Spleen (tissue), 7 donors: ENCODE results near the gene CLCN7.

ENCODE experiments used
- POLR2AphosphoS5 ChIP-seq, 3 donors: sonication (generic); formaldehyde crosslinking; IDR thresholded peaks; one replicate each; pipeline ENCODE4 v1.5.1; 2017; ENCODE audit warnings: antibody characterized with exemption in 3 of 3
- TF ChIP-seq, protein P1 (sequence below), 11 experiments: fragments of 200-600 bp in 7 of 11; fragments of 450-650 bp in 4 of 11; sonication (generic) in 4 of 11; IDR thresholded peaks in 8 of 11; conservative IDR thresholded peaks in 3 of 11; 1 replicate in 7 of 11; 2 replicates in 4 of 11; pipeline versions ENCODE4 v1.4.0 to v1.8.0; 2016 to 2021; ENCODE audit warnings: antibody characterized with exemption in 11 of 11, inconsistent platforms in 4 of 11, mild to moderate bottlenecking in 1 of 11
- donor health status: DM: no; HTN: no; CAD: no; lungs with moderate emphysema.
- donor health status: DM: no; HTN: no; CAD: no.
- donor health status: DM: no; HTN: no; CAD: no.

DNA sequence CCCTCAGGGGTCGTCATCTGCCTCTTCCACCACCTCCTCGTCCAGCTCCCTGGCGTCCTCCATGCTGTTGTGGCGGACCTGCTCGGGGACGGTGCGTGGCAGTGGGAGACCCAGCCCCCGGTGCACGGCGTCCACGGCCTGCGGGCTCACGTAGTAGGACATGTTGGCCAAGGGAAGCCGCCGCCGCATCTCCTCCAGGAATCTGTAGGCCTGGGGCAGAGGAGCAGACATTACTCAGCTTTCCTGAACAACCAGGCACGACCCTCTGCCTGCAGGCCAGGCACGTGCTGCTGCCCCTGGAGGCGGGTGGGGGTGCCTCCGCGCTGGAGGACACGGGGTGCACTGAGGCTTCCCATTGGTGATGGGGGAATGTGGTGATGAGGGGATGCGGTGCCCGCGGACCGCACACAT, 36.1 kb upstream of the CLCN7 start:
- TF ChIP-seq, protein P1, sequence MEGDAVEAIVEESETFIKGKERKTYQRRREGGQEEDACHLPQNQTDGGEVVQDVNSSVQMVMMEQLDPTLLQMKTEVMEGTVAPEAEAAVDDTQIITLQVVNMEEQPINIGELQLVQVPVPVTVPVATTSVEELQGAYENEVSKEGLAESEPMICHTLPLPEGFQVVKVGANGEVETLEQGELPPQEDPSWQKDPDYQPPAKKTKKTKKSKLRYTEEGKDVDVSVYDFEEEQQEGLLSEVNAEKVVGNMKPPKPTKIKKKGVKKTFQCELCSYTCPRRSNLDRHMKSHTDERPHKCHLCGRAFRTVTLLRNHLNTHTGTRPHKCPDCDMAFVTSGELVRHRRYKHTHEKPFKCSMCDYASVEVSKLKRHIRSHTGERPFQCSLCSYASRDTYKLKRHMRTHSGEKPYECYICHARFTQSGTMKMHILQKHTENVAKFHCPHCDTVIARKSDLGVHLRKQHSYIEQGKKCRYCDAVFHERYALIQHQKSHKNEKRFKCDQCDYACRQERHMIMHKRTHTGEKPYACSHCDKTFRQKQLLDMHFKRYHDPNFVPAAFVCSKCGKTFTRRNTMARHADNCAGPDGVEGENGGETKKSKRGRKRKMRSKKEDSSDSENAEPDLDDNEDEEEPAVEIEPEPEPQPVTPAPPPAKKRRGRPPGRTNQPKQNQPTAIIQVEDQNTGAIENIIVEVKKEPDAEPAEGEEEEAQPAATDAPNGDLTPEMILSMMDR (IDR thresholded peaks at IDR 0.05 in 8 of 11, conservative IDR thresholded peaks at IDR 0.05 in 3 of 11): no peak
- TF ChIP-seq POLR2AphosphoS5 (IDR thresholded peaks at IDR 0.05): no peak
